Retinal pigment epithelial cell (primary cell): ENCODE data around the gene RAB3A.

Experiments used
- DNase-seq: peaks from one replicate; pipeline ENCODE4 v3.0.0-alpha.2; 2010; ENCODE audit warnings: low read depth
- H3K4me3 ChIP-seq: 2 replicates; pipeline ENCODE4 v1.5.1; 2011; ENCODE audit warnings: mild to moderate bottlenecking, low read length, control low read depth, moderate library complexity
- TF ChIP-seq, protein P1 (sequence below): conservative IDR thresholded peaks from 2 replicates; pipeline ENCODE4 v1.5.1; 2011; ENCODE audit warnings: low read depth, low read length, control low read depth, inconsistent platforms

Gene RAB3A, protein sequence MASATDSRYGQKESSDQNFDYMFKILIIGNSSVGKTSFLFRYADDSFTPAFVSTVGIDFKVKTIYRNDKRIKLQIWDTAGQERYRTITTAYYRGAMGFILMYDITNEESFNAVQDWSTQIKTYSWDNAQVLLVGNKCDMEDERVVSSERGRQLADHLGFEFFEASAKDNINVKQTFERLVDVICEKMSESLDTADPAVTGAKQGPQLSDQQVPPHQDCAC

DNA sequence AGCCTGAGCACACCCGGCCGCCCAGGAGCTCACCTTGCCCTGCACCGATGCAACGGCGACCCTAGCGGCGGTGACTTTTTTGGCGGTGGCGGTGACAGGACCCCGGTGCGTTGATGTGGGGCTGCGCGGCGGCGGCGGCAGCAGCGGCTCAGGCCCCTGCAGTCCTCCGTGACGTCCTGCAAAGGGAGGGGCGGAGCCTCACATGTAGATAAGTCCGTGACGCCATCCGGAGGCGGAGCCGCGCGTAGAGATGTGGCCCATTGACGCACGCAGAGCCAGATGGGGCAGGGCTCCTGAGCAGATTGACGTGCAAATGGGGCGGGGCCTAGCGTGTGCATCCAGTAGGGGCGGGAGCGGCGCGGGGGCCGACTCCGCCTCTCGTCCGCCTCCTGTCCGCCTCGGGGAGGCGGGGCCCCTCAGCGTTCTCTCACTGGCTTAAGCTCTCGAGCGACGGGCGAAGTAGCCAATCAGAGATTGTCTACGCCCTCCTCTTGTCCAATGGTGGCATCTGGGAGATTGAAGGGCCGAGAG, at the start of gene RAB3A:
TSS of gene RAB3A (minus strand) at position 180 of the 531 bp plus-strand sequence. CDS start 1,302 bp downstream, outside the sequence.
- DNase-seq: peak; percentile 100
- TF ChIP-seq, protein P1, sequence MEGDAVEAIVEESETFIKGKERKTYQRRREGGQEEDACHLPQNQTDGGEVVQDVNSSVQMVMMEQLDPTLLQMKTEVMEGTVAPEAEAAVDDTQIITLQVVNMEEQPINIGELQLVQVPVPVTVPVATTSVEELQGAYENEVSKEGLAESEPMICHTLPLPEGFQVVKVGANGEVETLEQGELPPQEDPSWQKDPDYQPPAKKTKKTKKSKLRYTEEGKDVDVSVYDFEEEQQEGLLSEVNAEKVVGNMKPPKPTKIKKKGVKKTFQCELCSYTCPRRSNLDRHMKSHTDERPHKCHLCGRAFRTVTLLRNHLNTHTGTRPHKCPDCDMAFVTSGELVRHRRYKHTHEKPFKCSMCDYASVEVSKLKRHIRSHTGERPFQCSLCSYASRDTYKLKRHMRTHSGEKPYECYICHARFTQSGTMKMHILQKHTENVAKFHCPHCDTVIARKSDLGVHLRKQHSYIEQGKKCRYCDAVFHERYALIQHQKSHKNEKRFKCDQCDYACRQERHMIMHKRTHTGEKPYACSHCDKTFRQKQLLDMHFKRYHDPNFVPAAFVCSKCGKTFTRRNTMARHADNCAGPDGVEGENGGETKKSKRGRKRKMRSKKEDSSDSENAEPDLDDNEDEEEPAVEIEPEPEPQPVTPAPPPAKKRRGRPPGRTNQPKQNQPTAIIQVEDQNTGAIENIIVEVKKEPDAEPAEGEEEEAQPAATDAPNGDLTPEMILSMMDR: no peak
- H3K4me3 ChIP-seq: peak within 1 kb of the TSS; percentile 75

DNA sequence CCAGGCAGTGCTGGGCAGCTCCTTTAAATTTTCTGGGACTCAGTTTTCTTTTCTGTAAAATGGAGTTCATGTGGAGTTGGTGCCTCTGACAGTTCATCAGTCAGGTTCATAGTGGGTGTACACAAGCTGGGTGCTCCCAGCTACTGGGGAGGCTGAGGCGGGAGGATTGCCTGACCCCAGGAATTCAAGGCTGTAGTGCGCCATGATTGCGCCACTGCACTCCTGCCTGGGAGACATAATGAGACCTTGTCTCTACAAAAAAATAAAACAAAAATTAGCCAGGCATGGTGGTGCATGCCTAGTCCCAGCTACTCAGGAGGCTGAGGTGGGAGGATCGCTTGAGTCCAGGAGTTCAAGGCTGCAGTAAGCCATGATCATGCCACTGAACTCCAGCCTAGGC, 49.3 kb upstream of the RAB3A start:
- TF ChIP-seq, protein P1: no peak
- no peak overlapping the region for H3K4me3 ChIP-seq
- DNase-seq: no peak

DNA sequence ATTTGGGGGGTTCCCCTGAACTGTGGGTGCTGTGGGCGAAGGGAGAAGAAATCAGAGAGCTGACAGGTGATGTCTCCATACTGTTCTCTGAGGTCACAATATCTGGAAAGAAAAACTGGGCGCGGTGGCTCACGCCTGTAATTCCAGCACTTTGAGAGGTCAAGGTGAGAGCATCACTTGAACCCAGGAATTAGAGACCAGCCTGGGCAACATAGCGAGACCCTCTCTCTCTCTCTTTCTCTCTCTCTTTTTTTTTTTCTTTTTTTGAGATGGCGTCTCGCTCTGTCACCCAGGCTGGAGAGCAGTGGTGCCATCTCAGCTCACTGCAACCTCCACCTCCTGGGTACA, 48.5 kb upstream of the RAB3A start:
- no peak overlapping the region for H3K4me3 ChIP-seq

DNA sequence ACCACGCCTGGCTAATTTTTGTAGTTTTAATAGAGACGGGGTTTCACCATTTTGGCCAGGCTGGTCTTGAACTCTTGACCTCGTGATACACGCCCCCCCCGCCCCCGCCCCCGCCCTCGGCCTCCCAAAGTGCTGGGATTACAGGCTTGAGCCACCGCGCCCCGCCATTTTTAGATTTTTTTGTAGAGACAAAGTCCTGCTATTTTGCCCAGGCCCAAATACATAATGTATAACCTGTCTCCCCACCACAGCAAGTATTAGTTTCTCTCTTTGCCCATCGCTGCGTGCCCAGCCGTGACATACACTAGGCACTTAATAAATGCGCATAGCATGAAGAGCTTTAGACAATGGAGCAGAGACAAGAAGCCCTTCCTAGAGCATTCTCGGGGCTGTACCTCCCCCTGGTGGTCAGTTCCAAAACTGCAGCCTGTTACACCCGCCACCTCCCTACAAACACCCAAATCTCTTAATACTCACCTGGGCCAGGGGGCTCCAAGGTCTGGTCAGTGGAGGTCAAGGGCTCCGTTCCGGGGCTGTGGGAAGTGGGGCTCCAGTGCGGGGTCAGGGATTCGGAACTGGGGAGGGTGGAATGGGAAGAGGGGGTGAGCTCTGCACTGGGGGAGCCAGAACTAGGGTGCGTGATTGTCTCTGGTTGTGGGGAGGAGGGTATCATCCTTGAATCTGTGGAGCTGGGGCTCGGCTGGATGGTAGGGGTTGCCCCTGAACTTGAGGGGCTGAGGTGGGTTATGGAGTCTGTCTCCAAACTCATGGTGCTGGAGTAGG, 47.9 kb upstream of the RAB3A start:
- TF ChIP-seq, protein P1: peak; percentile 92
- no peak for DNase-seq
- H3K4me3 ChIP-seq: no peak overlapping the region

More for the DNA sequence above, 48.5 kb upstream of the RAB3A start:
- TF ChIP-seq, protein P1: no peak
- DNase-seq: no peak

DNA sequence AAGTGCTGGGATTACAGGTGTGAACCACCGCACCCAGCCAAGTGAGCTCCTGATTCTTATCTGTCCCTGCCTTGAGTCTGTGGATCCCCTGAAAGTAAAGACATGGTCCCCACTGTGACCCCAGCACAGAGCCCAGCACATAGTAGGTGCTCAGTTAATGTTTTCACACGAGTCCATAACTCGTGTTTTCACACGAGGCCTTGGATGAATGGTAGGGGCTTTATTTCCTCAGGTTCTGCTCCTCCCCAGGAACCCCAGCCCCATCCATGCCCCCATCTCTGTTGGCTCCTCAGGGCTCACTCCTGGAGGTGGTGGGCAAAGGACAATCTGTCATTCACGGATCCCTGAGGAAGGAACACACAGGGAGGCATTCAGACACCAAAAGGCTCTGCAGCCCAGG, 46.0 kb upstream of the RAB3A start:
- H3K4me3 ChIP-seq: no peak overlapping the region
- TF ChIP-seq, protein P1: no peak
- DNase-seq: no peak

DNA sequence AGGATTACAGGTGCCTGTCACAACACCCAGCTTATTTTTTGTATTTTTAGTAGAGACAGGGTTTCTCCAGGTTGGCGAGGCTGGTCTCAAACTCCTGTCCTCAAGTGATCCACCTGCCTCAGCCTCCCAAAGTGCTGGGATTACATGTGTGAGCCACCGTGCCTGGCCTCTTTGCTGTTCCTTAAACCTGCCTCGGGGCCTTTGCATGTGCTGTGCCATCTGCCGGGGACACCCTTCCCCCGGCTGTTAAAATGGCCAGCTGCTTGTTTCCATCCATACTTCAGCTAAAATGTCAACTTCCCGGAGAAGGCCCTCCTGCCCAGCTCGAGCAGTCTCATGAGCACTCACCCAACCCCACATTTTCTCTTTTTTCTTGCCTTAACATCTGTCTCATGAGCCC, 41.5 kb upstream of the RAB3A start:
- DNase-seq: no peak
- TF ChIP-seq, protein P1: no peak
- H3K4me3 ChIP-seq: no peak overlapping the region

DNA sequence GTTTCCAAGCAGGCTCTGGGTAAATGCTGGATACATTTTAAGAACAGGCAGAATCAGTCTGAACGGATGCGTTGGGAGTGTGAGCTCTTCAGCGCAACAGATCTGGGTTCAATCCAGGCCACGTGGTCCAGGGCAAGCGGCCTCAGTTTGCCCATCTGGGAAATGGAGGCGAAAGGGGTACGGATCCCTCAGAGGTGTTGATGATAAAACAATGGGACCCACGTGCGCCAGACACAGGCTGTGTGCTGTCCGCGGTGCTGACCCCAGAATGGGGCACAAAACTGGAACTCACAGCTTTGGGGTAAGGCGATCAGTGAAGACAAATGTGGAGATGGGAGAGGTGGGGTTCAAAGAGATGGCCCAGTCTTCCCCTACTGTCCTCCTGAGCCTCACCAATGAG, 35.5 kb upstream of the RAB3A start:
- H3K4me3 ChIP-seq: no peak overlapping the region
- no peak for DNase-seq
- TF ChIP-seq, protein P1: no peak
